Parathyroid adenoma (tissue), 2 donors: ENCODE measurements around the gene HBS1L.
A peak's percentile ranks its signal among the peaks of the same experiment; 100 is the strongest.

Experiments
- H2AFZ ChIP-seq: fragments of 300-600 bp; sonication (generic); one replicate; pipeline ENCODE4 v1.7.0; 2017; ENCODE audit warnings: antibody characterized with exemption, mild to moderate bottlenecking
- H3K27ac ChIP-seq: fragments of 300-600 bp; sonication (generic); one replicate; pipeline ENCODE4 v1.7.0; 2017
- H3K27me3 ChIP-seq: fragments of 300-600 bp; sonication (generic); one replicate; pipeline ENCODE4 v1.7.0; 2017; ENCODE audit warnings: low read length; ENCODE audit not compliant: control insufficient read depth, insufficient read depth
- H3K36me3 ChIP-seq: fragments of 300-600 bp; sonication (generic); one replicate; pipeline ENCODE4 v1.7.0; 2017; ENCODE audit warnings: low read length; ENCODE audit not compliant: control insufficient read depth, insufficient read depth
- H3K4me1 ChIP-seq: fragments of 300-600 bp; sonication (generic); one replicate; pipeline ENCODE4 v1.7.0; 2017; ENCODE audit warnings: control low read depth
- H3K4me2 ChIP-seq: fragments of 300-600 bp; sonication (generic); one replicate; pipeline ENCODE4 v1.7.0; 2017; ENCODE audit warnings: low read length
- H3K4me3 ChIP-seq: fragments of 300-600 bp; sonication (generic); one replicate; pipeline ENCODE4 v1.7.0; 2017; ENCODE audit warnings: low read depth, low read length
- H3K79me2 ChIP-seq: fragments of 300-600 bp; sonication (generic); one replicate; pipeline ENCODE4 v1.7.0; 2017; ENCODE audit warnings: control low read depth
- H3K9ac ChIP-seq: fragments of 300-600 bp; sonication (generic); one replicate; pipeline ENCODE4 v1.7.0; 2017; ENCODE audit warnings: mild to moderate bottlenecking
- H3K9me3 ChIP-seq: fragments of 300-600 bp; sonication (generic); one replicate; pipeline ENCODE4 v1.7.0; 2017; ENCODE audit warnings: low read length; ENCODE audit not compliant: control insufficient read depth
- TF ChIP-seq, protein P1 (sequence below): fragments of 300-600 bp; sonication (generic); IDR thresholded peaks from one replicate; pipeline ENCODE4 v1.7.0; 2017; ENCODE audit warnings: antibody characterized with exemption, mild to moderate bottlenecking
- donor health status: primary hyperparathyroidism.

HBS1L gene

GRCh38 chr6:134956032-134956431 lies 98.6 kb downstream of the HBS1L start:
- Histone ChIP-seq H3K79me2 (no peaks in the 10 kb centered on the region), H3K4me2 (no peak overlapping the region), H2AFZ (no peak overlapping the region), H3K9ac (no peak overlapping the region), H3K36me3 (no peaks in the 10 kb centered on the region), H3K9me3 (no peaks in the 10 kb centered on the region), H3K27ac (no peak overlapping the region), H3K4me1 (peaks cover 3% of the 10 kb centered on the region), H3K4me3 (no peak overlapping the region), H3K27me3 (no peaks in the 10 kb centered on the region)
- TF ChIP-seq, protein P1, sequence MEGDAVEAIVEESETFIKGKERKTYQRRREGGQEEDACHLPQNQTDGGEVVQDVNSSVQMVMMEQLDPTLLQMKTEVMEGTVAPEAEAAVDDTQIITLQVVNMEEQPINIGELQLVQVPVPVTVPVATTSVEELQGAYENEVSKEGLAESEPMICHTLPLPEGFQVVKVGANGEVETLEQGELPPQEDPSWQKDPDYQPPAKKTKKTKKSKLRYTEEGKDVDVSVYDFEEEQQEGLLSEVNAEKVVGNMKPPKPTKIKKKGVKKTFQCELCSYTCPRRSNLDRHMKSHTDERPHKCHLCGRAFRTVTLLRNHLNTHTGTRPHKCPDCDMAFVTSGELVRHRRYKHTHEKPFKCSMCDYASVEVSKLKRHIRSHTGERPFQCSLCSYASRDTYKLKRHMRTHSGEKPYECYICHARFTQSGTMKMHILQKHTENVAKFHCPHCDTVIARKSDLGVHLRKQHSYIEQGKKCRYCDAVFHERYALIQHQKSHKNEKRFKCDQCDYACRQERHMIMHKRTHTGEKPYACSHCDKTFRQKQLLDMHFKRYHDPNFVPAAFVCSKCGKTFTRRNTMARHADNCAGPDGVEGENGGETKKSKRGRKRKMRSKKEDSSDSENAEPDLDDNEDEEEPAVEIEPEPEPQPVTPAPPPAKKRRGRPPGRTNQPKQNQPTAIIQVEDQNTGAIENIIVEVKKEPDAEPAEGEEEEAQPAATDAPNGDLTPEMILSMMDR, result no peak

DNA sequence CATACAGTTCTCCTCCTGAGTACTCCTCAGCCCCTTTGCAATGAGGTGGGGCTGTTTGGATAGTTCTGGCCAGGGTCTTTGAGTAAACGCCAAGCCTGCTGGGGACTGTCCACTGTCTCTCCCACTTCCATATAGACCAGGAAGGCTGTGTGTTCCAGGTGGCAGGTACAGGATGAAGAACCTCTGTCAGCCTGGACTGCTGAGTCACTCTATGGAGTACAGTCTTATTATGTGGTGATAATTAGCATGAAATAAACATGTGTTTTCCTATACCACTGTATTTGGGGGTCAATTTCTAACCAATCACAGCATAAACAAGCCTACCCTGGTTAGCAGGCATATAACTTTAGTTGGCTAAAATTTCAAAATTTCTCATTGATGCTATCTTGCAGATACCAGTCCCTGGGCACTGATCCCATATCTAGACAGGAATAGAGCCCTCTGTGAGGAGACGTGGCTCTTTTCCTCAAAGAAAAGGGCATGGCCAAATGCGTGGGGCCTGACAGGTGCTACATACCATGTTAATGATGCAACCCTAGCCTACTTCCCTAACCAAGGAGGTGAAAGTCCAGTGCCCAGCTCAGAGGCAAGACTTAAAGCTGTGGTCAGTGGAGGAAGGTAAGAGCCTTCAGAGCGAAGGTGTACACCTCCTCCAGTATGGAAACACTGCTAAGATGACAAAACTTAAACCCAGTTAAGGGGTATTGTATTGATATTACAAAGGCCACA lies 100.2 kb downstream of the HBS1L start:
- no peaks in the 10 kb centered on the region for H3K36me3 ChIP-seq
- TF ChIP-seq, protein P1, result no peak
- peaks cover 3% of the 10 kb centered on the region for H3K4me1 ChIP-seq

DNA sequence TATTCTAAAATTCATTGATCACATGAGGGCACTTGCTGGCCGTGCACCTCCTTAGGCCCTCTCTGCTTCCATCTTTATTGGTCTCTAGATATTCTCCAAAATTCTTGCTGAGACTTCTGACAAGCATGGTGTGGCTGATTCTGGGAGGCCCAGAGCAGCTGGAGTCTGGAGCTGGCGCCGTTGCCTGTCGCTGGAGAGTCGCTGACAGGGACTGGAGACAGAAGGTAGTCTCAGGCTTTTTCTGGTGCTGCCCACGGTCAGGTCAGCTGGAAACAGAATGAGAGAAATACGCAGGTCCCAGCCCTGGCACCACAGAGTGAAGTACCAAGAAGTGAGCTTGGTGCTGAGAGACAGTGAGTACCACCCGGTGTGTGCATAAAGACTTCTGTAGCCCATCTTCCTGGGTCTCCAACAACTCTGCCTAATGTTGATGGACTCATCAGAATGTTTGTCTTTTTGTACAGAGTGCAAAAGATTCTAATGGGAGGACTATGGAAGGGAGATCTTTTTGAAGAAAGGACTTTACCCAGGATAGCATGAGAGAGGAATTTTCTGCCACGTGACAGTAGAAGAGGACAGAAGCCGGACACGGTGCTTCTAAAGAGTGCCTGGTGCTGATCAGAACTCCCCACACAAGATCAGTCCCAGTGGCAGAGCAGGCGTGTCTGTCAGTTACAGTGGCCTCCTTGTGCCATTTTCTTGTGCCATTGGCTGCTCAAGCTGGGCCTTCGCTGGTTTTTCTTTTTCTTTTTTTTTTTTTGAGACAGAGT lies 102.9 kb downstream of the HBS1L start:
- Histone ChIP-seq H3K36me3 (no peaks in the 10 kb centered on the region), H3K27me3 (no peaks in the 10 kb centered on the region), H3K4me3 (no peak overlapping the region), H3K79me2 (no peaks in the 10 kb centered on the region), H3K9me3 (no peaks in the 10 kb centered on the region), H3K4me2 (no peak overlapping the region), H2AFZ (no peak overlapping the region), H3K9ac (no peak overlapping the region), H3K4me1 (peaks cover 3% of the 10 kb centered on the region), H3K27ac (no peak overlapping the region)
- TF ChIP-seq, protein P1, result no peak

More for the DNA sequence above, 100.2 kb downstream of the HBS1L start:
- H3K9ac ChIP-seq, result no peak overlapping the region
- no peaks in the 10 kb centered on the region for H3K27me3 ChIP-seq
- H3K4me3 ChIP-seq, result no peak overlapping the region
- no peak overlapping the region for H2AFZ ChIP-seq
- H3K9me3 ChIP-seq, result no peaks in the 10 kb centered on the region
- H3K79me2 ChIP-seq, result no peaks in the 10 kb centered on the region
- H3K4me2 ChIP-seq, result no peak overlapping the region
- H3K27ac ChIP-seq, result no peak overlapping the region

DNA sequence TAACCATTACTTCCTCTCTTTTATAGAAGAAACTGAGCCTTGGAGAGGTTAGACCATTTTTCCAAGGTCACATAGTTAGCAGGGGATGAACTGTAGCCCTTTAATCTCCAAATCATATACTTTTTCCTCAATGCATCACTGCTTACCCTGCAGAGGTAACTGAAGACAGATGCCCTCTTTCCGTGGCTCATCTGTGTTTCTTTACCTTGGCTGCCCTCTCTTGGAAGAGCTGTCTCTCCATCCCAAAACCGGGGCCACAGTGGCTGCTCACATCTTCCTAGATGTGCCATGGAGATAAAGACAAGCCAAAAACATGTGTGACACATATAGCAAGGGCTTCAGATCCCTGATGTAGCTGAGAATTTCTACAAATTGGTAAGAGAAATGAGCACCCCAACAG lies 104.1 kb downstream of the HBS1L start:
- Histone ChIP-seq H3K27me3 (no peaks in the 10 kb centered on the region), H3K36me3 (no peaks in the 10 kb centered on the region), H3K4me2 (no peak overlapping the region), H2AFZ (peak overlapping the region; percentile 18), H3K79me2 (no peaks in the 10 kb centered on the region), H3K9ac (no peak overlapping the region), H3K4me1 (peaks cover 3% of the 10 kb centered on the region), H3K4me3 (no peak overlapping the region), H3K27ac (no peak overlapping the region), H3K9me3 (no peaks in the 10 kb centered on the region)
- TF ChIP-seq, protein P1, result no peak
